GM21529 (cell line): ENCODE results near the gene ZBTB20.

ENCODE experiments used
- ATAC-seq: cut with Tn5 transposase; IDR thresholded peaks from one replicate; pipeline ENCODE4 v1.9.1; 2021; ENCODE audit not compliant: unreplicated experiment

Gene ZBTB20

DNA sequence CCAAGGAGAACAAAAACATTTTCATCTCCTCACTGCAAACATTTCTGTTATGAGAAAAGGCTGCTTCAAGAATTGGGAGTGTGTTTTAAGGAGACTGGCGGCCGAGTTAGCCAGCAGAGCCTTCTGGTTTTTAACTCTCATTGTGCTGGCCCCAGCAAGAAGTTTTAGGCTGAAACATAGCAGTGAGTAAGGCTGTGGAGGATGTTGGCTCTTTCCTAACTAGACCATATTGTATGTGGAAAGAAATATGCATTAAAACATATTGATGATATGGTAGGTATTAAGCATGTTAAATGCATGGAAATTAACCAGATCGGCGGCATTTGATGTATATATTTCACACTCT is 762.6 kb downstream of the ZBTB20 start:
- peak; percentile 17 for ATAC-seq

DNA sequence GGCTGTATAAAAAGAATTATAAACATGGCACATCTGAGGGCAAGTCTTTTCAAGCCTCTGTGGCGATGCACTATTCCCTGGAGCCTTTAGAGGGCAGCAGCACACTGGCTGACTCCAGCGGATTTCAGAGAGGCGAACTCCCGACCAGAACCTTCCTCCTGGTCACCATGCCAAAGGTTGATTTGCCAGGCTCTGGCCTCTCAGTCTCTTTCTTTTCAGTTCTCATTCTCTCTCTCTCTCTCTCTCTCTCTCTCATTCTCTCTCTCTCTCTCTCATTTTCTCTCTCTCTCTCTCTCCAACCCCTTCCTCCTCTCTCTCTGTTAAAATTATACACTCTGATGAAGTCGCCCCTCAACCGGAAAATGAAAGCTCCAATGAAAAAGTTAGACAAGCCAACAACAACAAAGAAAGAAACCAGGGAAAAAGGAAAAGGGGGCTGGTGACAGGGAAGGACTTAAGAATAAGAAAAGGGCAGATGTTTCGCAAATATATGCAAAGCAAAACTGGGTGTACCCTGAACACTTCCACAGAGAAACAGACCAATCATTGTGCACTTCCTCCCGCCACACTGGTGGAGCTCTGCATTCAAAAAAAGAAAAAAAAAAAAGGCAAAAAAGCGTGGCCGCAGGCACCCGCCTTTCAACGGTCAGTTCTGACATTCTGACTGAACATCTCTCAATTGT is 763.1 kb downstream of the ZBTB20 start:
- peak; percentile 83 for ATAC-seq

DNA sequence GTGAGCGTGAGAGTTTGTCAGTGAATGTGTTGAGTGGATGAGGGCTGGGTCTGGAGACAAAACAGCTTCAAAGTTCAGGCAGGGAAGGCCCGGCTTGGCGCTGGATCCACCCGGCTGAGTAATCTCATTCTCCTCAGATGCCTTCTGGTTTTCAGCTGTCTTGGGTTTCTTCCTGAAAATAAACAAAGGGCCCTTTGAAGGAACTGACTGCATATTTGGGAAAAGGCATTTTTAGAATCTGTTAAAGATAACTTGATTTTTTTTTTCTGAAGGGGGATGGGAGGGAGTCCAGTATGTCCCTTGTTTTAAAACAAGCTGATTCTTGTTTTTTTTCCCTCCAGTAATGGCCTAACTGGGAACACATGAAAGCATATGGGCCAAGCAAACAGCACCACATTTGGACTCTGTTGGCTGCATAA is 766.8 kb downstream of the ZBTB20 start:
- no peak for ATAC-seq

DNA sequence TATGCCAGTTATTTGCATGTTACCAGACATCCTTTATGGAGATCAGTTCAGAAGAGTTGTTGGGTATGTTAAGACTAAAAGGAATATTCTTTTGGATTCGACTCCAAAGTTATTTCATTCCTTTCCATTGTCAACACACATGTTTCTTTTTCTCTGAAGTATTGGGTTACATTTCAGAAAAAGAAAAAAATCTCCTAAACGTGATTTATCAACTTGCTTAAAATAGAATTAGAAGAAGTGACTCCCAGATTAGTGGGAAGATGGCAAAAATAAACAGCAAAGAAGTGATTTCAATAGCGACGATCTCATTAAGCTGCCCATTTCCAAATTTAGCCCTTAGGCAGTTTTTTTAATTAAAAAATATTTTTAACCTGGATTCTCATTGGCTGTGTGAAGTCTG is 767.8 kb downstream of the ZBTB20 start:
- no peak for ATAC-seq

DNA sequence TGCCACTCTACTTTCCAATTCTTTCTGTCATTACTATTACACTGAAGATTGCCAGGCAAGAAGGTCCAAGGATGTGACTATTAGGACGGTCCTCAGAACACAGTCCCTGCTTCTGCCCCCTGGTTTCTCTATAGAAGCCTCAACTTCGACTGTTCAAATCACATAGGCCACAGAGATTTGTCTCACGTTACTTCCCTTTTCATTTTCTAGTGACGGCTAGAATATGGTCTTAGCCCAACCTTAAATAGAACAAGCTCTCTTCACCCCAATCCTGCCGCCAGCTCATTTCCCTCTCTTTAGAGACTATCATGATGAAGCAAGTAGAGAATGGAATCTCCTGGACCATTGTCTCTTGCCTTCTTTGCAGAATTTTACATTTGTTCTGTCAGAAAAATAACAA is 768.3 kb downstream of the ZBTB20 start:
- peak; percentile 81 for ATAC-seq

DNA sequence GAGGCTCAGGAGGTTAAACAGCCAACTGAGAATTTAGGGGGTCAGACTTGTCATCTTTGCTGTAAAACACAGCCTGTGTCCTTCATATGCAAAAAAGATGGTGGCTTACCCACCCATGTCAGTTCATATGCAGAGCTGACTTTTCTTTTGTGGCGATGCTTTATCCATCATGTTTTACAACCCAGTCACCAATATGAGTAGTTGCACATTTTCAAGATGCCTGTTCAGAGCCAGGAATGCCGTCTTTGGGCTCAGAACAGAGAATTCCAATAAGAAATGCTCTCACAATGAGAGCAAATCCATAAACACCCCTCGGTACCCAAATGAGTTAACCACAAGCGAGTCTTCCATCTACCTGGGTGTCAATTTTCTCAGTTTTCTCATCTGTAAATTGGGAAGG is 769.7 kb downstream of the ZBTB20 start:
- ATAC-seq: no peak

DNA sequence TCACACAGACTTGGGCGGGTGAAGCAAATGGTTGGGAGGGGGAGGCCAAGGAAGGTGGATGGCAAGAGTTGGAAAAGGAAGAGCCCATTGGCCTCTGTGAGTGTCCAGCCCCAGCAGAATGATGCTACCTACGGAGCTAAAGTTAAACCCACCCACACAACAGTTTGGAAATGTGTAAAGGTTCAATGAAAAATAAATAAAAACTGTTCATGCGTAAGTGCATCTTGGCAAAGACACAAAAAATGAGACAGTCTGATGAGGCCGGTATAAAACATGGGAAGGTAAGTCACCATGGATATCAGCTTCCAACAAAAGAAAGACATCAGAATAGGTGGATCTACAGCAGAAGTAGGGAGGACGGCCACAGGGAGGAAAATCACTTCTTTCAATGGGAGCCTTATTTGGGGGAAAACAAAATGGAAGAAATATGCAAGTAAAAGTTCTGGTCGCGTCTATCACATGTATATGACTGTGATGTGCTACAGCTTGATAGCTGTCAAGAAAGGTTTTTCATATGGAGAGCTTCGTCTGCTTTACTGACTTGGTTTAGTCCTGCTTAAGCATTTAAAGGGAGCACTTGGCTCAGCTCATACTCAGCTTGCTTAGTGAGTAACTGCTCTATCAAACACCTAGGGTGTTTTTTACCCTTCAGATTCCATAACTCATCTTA is 770.4 kb downstream of the ZBTB20 start:
- ATAC-seq: no peak

DNA sequence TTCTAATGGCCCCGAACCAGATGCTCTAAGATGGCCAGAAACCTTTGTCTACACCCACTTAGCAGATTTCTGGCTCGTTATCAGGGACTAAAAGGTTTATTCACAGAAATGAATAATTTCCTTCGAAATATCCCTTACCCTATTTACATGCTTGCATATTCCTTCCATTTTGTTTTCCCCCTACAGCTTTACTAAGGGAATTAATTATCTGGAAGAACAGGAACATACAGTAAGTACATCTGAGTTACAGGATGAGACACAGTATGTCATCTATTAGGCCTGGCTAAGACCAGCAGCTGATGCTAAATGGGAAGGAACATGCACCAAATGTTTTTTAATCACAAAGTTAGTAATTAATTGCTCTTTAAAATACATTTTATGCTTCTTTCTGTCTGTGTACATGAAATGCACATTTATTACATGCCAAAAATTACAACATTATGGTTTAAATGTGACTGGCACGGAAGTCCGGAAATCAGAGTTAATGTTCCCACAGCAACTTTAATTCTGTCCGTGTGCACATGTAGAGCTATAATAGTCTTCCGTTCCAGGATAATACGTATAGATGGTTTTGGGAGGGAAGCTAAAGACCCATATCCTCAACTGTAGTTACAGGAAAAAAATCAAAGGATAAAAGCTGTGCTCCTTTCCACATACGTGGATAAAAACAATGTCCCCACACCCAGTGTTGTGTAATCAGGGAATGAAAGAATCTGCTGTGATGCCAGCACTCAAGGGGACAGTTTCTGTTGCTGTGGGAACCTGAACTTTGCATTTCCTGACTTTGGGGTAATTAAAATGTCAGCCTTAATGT is 771.3 kb downstream of the ZBTB20 start:
- ATAC-seq: no peak

DNA sequence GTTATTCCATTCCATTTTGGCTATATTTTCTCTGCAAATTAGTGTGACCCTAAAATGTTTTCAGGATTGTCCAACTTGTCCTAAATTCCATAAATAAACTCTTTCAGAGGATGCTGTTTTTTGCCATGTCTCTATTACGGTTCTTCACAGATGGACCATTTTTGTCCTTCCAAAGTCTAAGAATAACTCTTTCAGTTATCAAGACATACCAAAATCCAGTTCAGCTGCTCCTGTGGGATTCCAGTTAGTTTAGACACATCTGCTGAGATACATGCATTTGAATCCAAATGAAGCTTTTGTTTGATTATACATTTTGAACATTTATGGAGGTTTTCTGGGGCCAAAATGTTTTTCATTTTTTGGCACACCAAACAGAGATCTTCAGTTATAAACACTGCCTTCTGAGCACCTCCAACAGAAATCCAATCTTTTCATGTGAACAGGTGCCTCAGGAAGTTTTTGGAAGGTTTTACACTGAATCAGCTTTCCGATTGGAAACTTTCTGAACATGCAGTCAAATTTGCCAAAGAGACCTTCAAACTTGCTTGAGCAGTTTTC is 772.6 kb downstream of the ZBTB20 start:
- ATAC-seq: no peak

DNA sequence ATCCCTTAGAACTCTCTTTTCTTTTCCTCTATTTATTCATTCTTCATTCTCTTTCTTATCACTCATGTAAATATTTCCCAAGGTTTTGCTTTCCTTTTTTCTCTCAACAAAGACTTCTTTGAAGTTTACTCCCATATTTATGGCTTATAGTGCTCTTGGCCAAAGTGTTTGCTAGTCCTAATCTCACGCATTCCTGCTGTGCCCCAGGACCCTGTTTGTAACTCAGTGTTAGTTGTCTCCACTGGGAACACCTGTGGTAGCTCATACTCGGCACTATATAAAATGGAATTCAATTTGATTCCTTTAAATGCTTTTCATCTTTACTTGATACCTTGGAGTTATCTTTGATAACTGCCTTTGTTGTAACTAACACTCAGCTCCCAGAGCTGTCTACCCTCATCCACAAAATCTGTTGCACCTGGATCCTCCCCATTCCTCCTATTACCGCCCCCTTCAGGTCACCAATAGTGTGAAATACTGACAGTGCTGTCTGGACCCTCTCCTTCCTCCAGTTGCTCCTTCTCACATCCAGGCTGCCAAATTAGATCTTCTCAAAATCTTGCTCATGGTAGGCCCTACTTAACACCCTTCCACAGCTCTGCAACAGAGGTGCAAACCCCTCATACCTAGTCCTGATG is 776.4 kb downstream of the ZBTB20 start:
- ATAC-seq: no peak

DNA sequence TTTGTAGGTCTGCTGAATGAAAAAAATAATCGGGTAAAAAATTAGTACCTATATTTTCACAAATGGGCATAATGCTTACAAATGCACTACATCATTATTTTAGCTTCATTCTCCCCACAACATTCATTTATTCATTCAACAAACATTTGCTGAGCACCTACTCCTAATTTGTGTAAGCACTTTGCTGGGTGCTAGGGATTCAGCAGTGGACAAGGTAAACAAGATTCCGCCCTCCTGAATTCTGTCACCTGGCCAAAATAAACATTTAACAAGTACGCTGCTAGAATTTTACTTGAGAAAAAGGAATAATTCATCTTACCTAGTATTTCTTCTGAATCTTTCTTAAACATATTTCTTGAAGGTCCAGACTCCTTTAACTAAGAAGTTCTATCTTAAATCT is 781.2 kb downstream of the ZBTB20 start:
- no peak for ATAC-seq

DNA sequence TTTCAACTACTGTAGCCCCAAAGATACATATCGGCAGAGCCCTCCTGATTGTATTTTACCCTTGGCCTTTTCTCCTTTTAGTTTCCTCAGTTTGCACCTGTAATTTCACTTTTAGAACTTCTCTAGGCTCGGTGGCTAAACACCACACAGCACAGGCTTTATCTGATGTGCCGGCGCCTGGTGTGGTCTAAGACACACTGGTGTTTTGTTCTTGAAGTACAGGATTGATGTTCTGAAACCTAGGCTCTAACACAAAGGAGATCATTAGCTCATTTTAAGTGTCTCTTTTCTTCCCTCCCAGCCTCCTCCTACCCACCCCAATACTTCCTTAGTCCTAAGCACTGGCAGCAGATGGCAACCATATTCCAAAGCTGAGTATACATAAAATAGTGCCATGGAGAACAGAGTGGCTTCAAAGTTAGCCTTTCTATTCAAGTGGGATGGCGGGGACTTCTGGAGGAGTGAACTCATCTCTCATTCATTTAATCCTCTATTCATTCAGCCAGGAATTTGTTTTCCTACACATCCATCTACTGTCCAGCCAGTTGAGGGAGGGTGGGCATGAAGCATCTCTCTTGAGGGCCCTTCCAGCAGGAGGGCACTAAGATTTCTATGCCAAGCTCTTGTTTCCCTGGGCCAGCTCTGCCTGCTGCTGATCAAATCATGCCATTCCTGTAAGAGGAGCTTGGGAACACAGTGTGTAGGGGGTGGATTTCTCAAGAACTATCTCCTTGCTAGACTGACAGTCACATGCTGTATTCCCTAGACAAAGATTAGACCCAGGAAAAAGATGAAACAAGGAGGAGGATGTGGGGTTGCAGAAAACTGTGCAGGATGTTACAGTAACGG is 782.1 kb downstream of the ZBTB20 start:
- no peak for ATAC-seq

DNA sequence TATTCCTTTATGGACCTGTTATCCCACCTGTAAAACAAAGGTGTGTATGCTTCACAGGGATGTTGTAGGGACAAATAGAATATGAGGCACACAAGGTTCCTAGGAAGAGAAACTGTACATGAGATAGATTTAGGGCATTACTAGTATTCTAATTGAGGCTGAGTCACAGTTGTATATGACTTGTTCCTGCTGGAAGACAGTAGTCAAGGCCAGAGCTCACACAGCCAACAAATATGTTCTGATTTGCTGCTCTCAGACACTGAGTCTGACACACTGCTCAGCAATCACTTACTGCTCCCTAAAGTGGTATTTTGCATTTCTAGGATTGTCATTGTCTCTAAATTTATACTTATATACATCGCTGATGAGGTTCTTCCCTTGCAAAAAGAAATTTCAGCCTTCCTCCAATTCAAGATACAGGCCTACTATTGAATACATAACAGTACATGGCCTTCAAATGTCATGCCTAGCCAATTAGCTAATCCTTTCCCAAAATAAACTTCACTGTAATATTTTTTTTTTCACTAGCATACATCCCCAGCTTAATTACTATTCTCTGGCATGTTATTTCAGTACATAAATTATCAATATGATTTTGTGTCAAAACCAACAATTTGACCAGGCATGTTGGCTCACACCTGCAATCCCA is 783.4 kb downstream of the ZBTB20 start:
- no peak for ATAC-seq

DNA sequence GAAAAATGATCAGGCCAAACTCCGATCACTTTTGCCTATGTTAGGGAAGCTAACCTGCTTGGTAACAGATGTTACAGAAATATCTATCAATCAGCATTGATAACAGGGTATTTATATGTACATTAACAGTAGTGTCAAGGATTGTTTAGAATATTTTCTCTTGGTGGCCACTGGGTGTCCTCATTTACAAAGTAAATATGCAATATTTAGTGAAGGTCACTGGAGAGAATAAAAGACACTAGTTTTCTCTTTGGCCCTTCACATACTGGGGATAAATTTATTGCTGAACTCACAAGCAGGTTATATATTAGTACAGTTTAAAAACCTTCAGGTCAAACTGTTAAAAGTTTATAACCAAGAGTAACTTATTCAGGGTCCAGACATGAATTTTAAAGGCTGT is 784.3 kb downstream of the ZBTB20 start:
- ATAC-seq: peak; percentile 48

DNA sequence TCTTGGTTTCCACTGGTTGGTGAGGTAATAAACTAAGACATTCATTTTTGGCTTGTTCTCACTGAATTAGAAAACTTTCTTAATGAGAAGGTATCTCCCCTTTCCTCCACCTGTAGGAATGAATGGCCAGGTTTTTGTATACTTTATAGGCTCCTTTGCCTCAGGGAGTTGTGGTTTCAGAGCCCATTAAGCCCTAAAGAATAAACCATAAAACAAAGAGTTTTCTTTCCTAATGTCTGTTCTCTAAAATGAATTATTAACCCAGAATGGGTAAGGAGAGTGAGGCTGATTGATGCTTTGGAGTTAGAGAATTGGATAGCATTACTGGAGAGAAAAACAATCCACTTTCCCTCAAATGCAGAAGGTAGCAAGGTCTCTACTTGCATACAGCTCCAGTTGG is 785.7 kb downstream of the ZBTB20 start:
- no peak for ATAC-seq

DNA sequence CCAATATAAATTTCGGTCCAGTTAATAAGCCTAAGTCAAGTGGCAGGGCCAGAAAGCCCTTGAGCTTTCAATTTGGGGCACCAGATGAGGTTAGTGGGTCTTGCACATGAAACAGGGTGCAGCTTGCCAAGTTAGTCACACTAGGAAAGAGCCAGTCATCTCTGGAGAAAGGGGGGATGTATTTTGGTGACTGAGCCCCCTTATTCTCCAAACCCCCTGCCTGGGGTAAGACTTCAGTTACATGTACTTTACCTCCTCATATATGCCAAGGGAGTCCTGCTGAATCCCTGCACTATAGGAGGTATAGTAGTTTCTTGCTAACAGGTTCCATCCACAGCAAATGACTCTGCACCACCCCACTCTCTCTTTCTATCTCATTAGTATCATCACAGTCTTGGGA is 790.6 kb downstream of the ZBTB20 start:
- no peak for ATAC-seq

DNA sequence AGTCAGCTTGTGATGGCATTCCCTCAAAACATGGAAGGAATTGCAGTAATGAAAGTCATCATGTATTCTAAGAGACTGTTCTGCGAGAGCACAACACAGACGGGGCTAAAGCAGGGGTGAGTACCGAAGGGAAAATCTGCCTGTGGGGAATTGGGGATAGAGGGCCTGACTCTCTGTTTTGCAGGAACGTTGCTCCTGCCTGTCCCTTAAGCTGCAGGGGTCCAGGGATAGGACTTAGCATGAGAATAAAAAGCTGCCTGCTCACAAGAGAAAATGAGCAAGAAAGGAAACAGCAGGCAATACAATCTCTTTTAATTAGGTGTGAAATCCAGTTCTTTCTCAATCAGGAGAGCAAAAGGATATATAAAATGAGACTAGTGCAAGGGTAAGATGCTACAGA is 791.0 kb downstream of the ZBTB20 start:
- ATAC-seq: no peak

DNA sequence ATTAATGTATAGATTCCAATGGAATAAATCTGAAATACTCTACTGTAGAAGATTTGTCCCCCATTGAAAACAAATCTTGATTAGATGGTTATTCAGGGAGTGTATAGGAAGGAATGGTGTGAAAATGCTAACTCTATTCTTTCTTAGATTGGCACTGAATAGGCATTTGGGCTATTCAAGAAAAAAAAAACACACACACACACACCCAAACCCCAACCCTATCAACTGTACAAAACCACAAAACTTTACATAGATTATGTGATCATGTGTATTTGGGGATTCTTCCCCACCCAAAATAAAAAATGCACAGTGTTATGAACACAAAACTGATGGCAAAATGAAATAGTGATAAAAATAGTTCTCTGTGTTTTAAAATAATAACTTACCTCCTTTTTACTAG is 791.4 kb downstream of the ZBTB20 start:
- no peak for ATAC-seq

DNA sequence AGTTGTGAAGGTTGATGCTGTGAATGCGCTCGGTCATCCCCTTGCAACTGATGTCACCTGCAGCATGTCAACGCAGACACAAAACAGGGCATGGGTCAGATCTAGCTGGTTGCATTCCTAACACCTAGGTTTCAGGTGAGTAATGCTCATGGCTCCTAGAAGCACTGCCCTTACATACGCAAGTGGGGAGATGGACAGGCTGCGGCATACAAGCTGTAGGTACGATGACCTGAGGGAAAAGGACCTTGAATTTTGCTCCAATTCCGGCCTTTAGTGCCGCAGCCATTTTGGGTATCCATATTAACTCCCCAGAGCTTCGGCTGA is 795.3 kb downstream of the ZBTB20 start:
- no peak for ATAC-seq
